Fibroblast of skin of left quadriceps (primary cell): ENCODE results near the gene FADS6.

ENCODE experiments used
- DNase-seq, 2 experiments: peaks; one replicate each; pipeline ENCODE4 v3.0.0-alpha.2; 2013; ENCODE audit warnings: low read depth in 2 of 2

Gene FADS6

GRCh38 chr17:74866198-74866835, 27.1 kb downstream of the FADS6 start:
- no peak for DNase-seq

GRCh38 chr17:74865504-74866197, 27.8 kb downstream of the FADS6 start:
- no peak for DNase-seq

- peak in 1 of 2 experiments; percentile 24 for DNase-seq
Measured at GRCh38 chr17:74864866-74865395, 28.5 kb downstream of the FADS6 start.

- no peak for DNase-seq
Measured at GRCh38 chr17:74864297-74864865, 29.1 kb downstream of the FADS6 start.

DNA sequence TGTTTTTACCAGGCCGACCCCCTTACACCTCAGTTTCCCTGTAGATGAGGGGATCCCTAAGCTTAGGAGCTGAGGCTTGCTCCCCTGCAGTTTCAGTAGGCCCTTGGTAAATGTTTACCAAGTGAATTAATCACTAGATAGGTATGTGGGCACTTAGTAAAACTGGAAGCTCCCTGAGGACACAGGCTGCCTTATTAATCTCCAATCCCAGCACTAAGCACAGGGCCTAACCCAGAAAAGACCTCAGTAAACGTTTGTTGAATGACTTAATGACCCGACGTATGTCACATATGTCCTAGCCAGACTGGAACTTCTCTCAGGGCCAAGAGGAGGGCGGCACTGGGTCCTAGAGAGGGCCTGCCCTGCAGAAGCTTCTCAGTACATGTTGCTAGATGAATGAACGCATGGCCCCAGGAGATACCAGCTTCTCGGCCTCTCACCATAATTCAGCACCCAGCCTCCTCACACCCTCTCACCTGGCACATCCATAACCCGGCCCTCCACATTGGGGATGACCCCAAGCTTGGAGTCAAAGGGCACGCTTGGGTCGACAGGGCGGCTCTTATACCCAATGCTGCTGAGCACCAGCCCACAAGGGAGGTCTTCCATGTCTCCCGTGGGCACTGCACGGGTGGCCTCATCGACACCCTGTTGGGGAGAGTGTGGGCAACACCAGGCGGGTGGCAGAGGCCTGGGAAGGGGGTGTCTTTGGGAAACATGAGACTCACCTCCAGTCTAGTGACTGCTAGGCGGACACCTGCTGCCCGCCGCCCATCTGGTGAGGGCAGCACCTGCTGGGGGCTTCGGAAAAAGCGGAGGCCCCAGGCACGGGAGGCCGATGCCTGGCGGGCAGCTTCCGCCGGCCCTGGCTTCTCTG, 29.8 kb downstream of the FADS6 start:
- DNase-seq, result no peak

- DNase-seq, result no peak
Measured at GRCh38 chr17:74862919-74863318, 30.5 kb downstream of the FADS6 start.

GRCh38 chr17:74862108-74862901, 31.1 kb downstream of the FADS6 start:
- no peak for DNase-seq

DNA sequence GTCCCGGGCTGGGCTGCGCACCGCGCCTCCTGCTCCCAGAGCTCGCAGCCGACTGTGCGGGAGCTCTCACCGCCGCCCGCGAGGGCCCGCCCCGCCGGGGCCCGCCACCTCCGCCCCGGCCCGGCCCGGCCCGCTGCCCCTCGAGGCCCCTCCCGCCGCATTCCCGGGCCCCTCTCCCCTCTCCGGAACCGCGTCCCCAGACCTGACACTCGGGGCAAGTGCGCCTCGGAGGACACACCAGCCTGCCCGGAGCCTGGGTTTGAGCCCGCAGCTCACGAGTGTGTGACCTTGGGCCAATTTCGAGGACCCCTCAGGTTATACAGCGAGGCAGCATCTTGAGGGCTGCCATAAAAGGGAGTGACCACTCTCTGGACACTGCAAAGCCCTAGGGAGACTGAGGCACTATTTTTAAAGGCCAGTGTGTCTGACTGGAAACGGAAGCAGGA, 31.7 kb downstream of the FADS6 start:
- no peak for DNase-seq

DNA sequence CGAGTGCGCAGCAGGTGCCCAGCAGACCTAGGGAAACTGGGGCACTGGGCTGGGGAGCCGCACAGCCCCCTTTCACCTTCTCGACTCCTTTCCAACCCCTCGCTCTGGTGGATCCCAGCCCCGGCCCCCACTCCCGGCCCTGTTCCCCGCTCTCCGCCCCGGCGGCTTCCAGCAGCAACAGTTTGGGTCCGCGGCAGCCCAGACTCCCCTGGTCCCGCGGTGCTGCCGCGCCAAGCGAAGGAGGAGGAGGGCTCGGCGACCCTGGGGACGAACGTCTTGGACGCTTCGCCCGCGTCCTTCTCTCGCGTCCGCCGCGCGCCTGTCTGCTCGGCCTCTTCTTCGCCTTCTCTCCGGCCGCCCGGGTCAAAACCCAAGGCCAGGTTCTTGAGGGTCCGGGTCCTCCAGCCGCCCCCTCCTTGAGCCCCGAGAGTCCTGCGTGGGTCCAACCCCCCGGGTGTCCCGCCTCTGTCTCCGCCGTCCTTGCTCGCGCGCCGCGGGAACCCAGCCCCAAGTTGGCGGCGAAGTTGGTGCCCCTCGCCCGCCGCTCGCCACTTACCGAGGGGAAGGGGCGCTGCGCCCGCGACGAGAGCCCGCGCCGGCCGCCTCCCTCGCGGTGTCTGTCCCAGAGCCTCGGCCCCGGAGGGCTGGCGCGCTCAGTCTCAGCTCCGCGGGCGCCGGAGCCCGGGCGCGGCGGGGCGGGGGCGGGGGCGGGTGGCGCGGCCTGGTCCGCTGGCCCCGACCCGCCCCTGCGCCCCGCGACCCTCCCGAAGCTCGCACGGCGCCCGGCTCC, 32.4 kb downstream of the FADS6 start:
- no peak for DNase-seq

- DNase-seq, result no peak
Measured at GRCh38 chr17:74860229-74860871, 33.1 kb downstream of the FADS6 start.

DNA sequence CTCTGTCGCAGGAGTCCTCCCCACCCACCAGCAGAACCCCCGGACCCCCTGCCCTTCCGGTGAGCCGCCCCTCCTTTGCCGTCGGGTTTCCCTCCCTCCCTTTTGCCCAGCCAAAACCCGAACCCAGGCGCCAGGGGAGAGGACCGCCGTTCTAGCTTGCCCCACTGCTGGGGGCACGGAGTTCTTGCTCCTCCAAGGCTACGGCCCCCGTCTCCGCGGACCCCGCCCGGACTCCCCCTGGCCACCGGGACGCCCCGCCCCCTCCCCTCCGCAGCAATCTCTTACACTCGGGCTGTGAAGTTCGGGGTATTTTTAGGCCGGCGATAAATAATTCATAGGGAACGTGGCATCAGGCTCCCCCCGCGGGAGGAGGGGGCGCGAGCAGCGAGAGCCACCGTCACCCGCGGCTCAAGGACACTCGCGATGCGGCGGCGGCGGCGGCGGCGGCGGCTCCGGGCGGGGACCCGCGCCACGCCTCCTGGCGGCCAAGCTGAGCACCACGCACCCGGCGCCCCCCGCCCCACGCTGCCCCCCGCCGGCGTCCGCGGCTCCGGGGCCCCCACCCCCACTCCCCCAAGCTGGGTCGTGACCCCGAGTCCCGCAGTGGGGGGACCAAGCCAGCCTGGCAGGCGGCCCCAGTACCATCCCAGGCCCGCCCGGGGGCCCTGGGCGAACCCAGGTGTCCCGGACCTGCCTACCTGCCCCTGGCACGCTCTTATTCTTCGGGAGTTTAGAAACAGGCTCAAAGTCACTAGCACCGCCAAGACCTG, 33.8 kb downstream of the FADS6 start, which contains the start of gene GRIN2C:
GRIN2C (minus strand) TSS at position 427 of the 770 bp plus-strand sequence. CDS start 4,793 bp downstream, outside the sequence.
- DNase-seq, result no peak

- no peak for DNase-seq
Measured at GRCh38 chr17:74858672-74859458, 34.6 kb downstream of the FADS6 start.

GRCh38 chr17:74857191-74857590, 36.2 kb downstream of the FADS6 start:
- DNase-seq, result no peak

- no peak for DNase-seq
Measured at GRCh38 chr17:74856112-74856511, 37.3 kb downstream of the FADS6 start.

DNA sequence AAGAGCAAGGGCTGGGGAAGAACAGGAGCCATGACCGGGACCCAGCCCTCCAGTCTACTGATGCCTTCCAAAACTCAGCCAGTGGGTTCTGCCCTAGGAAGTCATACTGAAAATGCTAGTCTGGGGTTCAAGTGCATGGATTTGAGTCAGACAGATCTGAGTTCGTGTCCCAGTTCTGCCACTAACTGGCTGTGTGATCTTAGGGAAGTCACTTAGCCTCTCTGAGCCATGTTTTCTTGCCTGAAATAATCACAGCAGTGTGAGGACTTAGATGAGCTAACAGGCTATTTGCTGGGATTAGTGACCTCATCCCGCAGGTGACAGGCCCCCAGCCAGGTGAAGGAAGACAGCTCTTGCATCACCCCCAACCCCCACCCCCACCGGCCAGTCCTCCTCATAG, 38.1 kb downstream of the FADS6 start:
- no peak for DNase-seq

GRCh38 chr17:74854792-74855191, 38.6 kb downstream of the FADS6 start:
- DNase-seq, result no peak

- no peak for DNase-seq
Measured at GRCh38 chr17:74853669-74854068, 39.8 kb downstream of the FADS6 start.

DNA sequence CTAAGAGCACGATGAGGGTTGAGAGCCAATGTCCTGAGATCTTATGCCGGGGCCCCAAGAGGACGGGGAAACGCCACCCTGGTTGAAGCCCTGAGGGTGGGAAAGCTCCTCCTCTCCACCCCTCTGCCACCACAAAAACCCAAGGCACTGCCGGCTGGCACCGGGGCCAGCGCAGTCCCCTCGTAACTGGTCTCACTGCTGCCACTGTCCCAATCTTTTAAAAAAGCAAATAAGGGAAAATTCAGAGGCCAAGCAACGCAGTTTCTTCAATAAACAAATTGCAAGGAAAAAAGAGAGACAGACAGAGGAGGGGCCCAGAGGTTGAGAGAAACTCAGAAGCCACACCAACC, 40.4 kb downstream of the FADS6 start:
- DNase-seq, result no peak
